Spleen (tissue), 7 donors: ENCODE data around the gene RAP1GAP.

Experiments used
- CTCF ChIP-seq, 11 experiments: fragments of 200-600 bp in 7 of 11; fragments of 450-650 bp in 4 of 11; sonication (generic) in 4 of 11; IDR thresholded peaks in 8 of 11; conservative IDR thresholded peaks in 3 of 11; 1 replicate in 7 of 11; 2 replicates in 4 of 11; pipeline versions ENCODE4 v1.4.0 to v1.8.0; 2016 to 2021; ENCODE audit warnings: antibody characterized with exemption in 11 of 11, inconsistent platforms in 4 of 11, mild to moderate bottlenecking in 1 of 11
- POLR2A ChIP-seq, 3 donors: fragments of 450-650 bp; IDR thresholded peaks; one replicate each; pipeline ENCODE4 v1.5.1; 2017; ENCODE audit warnings: antibody characterized with exemption in 3 of 3, mild to moderate bottlenecking in 1 of 3
- POLR2AphosphoS5 ChIP-seq, 3 donors: sonication (generic); formaldehyde crosslinking; IDR thresholded peaks; one replicate each; pipeline ENCODE4 v1.5.1; 2017; ENCODE audit warnings: antibody characterized with exemption in 3 of 3
- donor health status: DM: no; HTN: no; CAD: no; lungs with moderate emphysema.
- donor health status: DM: no; HTN: no; CAD: no.
- donor health status: DM: no; HTN: no; CAD: no.

GRCh38 chr1:21610027-21610426, 59.1 kb downstream of the RAP1GAP start:
- TF ChIP-seq POLR2A (IDR thresholded peaks at IDR 0.05) (no peak), CTCF (IDR thresholded peaks at IDR 0.05 in 8 of 11, conservative IDR thresholded peaks at IDR 0.05 in 3 of 11) (no peak), POLR2AphosphoS5 (IDR thresholded peaks at IDR 0.05) (no peak)
